ENCODE measurements around the gene SCNN1B.

DNA sequence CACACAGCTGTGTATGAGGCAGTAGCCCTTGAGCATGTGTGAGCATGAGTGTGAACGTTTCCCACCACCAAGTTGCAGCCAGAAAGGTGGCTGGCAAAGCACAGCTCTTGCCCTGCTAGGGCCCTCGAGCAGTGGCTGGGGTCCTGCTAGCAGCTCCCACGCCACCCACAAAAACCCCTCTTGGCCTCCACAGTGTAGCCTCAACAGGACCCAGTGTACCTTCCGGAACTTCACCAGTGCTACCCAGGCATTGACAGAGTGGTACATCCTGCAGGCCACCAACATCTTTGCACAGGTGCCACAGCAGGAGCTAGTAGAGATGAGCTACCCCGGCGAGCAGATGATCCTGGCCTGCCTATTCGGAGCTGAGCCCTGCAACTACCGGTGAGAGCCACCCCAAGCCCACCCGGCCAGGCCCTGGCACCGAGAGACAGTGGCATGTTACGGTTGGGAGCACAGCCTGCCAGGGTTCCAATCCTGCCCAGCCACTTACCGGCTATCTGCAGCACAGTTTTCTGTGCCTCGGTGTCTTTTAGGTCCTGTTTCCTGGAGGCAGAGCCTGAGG is 53.1 kb downstream of the SCNN1B start:
- TF ChIP-seq, protein P1, sequence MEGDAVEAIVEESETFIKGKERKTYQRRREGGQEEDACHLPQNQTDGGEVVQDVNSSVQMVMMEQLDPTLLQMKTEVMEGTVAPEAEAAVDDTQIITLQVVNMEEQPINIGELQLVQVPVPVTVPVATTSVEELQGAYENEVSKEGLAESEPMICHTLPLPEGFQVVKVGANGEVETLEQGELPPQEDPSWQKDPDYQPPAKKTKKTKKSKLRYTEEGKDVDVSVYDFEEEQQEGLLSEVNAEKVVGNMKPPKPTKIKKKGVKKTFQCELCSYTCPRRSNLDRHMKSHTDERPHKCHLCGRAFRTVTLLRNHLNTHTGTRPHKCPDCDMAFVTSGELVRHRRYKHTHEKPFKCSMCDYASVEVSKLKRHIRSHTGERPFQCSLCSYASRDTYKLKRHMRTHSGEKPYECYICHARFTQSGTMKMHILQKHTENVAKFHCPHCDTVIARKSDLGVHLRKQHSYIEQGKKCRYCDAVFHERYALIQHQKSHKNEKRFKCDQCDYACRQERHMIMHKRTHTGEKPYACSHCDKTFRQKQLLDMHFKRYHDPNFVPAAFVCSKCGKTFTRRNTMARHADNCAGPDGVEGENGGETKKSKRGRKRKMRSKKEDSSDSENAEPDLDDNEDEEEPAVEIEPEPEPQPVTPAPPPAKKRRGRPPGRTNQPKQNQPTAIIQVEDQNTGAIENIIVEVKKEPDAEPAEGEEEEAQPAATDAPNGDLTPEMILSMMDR (IDR thresholded peaks at IDR 0.05), result no peak
- TF ChIP-seq POLR2A (IDR thresholded peaks at IDR 0.05), result no peak
